Epithelial cell of umbilical artery (primary cell): Measurements from ENCODE around the gene ZNF513. TPM values are rescaled to one million over a fixed set of nuclear protein-coding genes. Genes with fewer than 3 reads are reported as not detected.

Experiments used
- total RNA-seq: library from RNA; depleted of rRNA; stranded (reverse); fragments of >200 nt; gene quantifications from 2 replicates; pipeline ENCODE4 v1.2.3, GENCODE V29; 2014

The ZNF513 gene
- 5.8 and 7.8 TPM in 2 replicates for total RNA-seq

GRCh38 chr2:27380626-27381545 lies at the start of gene ZNF513:
TSS of gene ZNF513 (minus strand) at chr2:27380734. CDS start at chr2:27380526, 208 bp downstream.

GRCh38 chr2:27428213-27428977 lies 47.9 kb upstream of the ZNF513 start, which contains the start of gene NRBP1:
TSS of gene NRBP1 (plus strand) at chr2:27428631. CDS start at chr2:27433274, 4,643 bp downstream.

GRCh38 chr2:27409321-27410073 lies 29.0 kb upstream of the ZNF513 start, which contains the start of gene PPM1G:
TSS of gene PPM1G (minus strand) at chr2:27409591. CDS start at chr2:27409422, 169 bp downstream.

GRCh38 chr2:27370026-27370815 lies 10.3 kb downstream of the ZNF513 start, which contains the start of the genes EIF2B4 and SNX17:
TSS of gene EIF2B4 (minus strand) at chr2:27370338. CDS start at chr2:27370314, 24 bp downstream.
TSS of gene SNX17 (plus strand) at chr2:27370616. CDS start at chr2:27370744, 128 bp downstream.

GRCh38 chr2:27356382-27357181 lies 24.0 kb downstream of the ZNF513 start, which contains the start of gene GTF3C2:
TSS of gene GTF3C2 (minus strand) at chr2:27356764. CDS start at chr2:27343554, 13,210 bp downstream.

Other genes starting within 250 kb of the ZNF513 start
- gene PREB, start 246.1 kb downstream of the ZNF513 start, total RNA-seq: 44.2 and 44.5 TPM in 2 replicates
- gene PRR30, start 241.3 kb downstream of the ZNF513 start, total RNA-seq: not detected in 2 replicates
- not detected in 2 replicates for gene TCF23, start 231.7 kb downstream of the ZNF513 start, total RNA-seq
- gene ATRAID, start 168.7 kb downstream of the ZNF513 start, total RNA-seq: 137 and 156 TPM in 2 replicates
- 35.4 and 43.8 TPM in 2 replicates for gene SLC5A6, start 168.5 kb downstream of the ZNF513 start, total RNA-seq
- 27.2 and 31.5 TPM in 2 replicates for gene CAD, start 163.4 kb downstream of the ZNF513 start, total RNA-seq
- 0.32 TPM in 1 of 2 replicates, not detected in the other for gene SLC30A3, start 117.7 kb downstream of the ZNF513 start, total RNA-seq
- gene DNAJC5G, start 105.3 kb downstream of the ZNF513 start, total RNA-seq: not detected in 2 replicates
- gene TRIM54, start 98.3 kb downstream of the ZNF513 start, total RNA-seq: under 0.01 TPM in 1 of 2 replicates, not detected in the other
- gene UCN, start 72.3 kb downstream of the ZNF513 start, total RNA-seq: 0.46 TPM in 1 of 2 replicates, not detected in the other
- gene MPV17, start 57.6 kb downstream of the ZNF513 start, total RNA-seq: 37.7 and 61.9 TPM in 2 replicates
- gene GTF3C2, start 24.0 kb downstream of the ZNF513 start, total RNA-seq: 20.4 and 27.3 TPM in 2 replicates
- gene EIF2B4, start 10.4 kb downstream of the ZNF513 start, total RNA-seq: 29.6 and 35.9 TPM in 2 replicates
- gene SNX17, start 10.1 kb downstream of the ZNF513 start, total RNA-seq: 136 and 162 TPM in 2 replicates
- gene PPM1G, start 28.9 kb upstream of the ZNF513 start, total RNA-seq: 131 and 148 TPM in 2 replicates
- gene NRBP1, start 47.9 kb upstream of the ZNF513 start, total RNA-seq: 104 and 129 TPM in 2 replicates
- gene KRTCAP3, start 61.6 kb upstream of the ZNF513 start, total RNA-seq: not detected in 2 replicates
- gene IFT172, start 109.0 kb upstream of the ZNF513 start, total RNA-seq: 19.8 and 28.6 TPM in 2 replicates
- 19.5 and 36.1 TPM in 2 replicates for gene FNDC4, start 114.5 kb upstream of the ZNF513 start, total RNA-seq
- gene GCKR, start 116.1 kb upstream of the ZNF513 start, total RNA-seq: 3.2 and 8.8 TPM in 2 replicates
- gene ZNF512, start 202.3 kb upstream of the ZNF513 start, total RNA-seq: 26.6 and 67.0 TPM in 2 replicates
- 1.3 and 2.0 TPM in 2 replicates for gene CCDC121, start 248.3 kb upstream of the ZNF513 start, total RNA-seq
- 48.1 and 59.3 TPM in 2 replicates for gene GPN1, start 248.3 kb upstream of the ZNF513 start, total RNA-seq